Tibial nerve (tissue), 4 donors: Measurements from ENCODE around the gene TEX26. TPM values are rescaled to one million over a fixed set of nuclear protein-coding genes. Genes with fewer than 3 reads are reported as not detected.

Experiments
- DNase-seq, 2 donors: peaks; one replicate each; pipeline ENCODE4 v3.0.0-alpha.2; 2019; ENCODE audit warnings: low spot score in 2 of 2
- H3K27ac ChIP-seq, 4 donors: fragments of 200-600 bp; sonication (generic) in 3 of 4; one replicate each; pipeline ENCODE4 v1.5.1; 2017 to 2019; ENCODE audit warnings: mild to moderate bottlenecking in 1 of 4
- H3K27me3 ChIP-seq, 2 donors: fragments of 200-600 bp; sonication (generic) in 1 of 2; one replicate each; pipeline versions ENCODE4 v1.5.1 to v1.6.0; 2017 to 2019
- H3K36me3 ChIP-seq, 3 donors: fragments of 200-600 bp; sonication (generic); one replicate each; pipeline ENCODE4 v1.5.1; 2018 to 2019
- H3K4me1 ChIP-seq, 4 donors: fragments of 200-600 bp; sonication (generic) in 3 of 4; one replicate each; pipeline ENCODE4 v1.5.1; 2017 to 2019
- H3K4me3 ChIP-seq, 4 donors: fragments of 200-600 bp; sonication (generic) in 3 of 4; one replicate each; pipeline ENCODE4 v1.5.1; 2017 to 2019; ENCODE audit warnings: mild to moderate bottlenecking in 1 of 4, moderate library complexity in 1 of 4
- H3K9me3 ChIP-seq, 4 donors: fragments of 200-600 bp; sonication (generic) in 3 of 4; one replicate each; pipeline ENCODE4 v1.5.1; 2017 to 2019
- CTCF ChIP-seq, 5 experiments: fragments of 200-600 bp in 3 of 5; fragments of 450-650 bp in 2 of 5; sonication (generic) in 3 of 5; IDR thresholded peaks; one replicate each; pipeline ENCODE4 v1.5.1; 2016 to 2019; ENCODE audit warnings: antibody characterized with exemption in 5 of 5, mild to moderate bottlenecking in 3 of 5, moderate library complexity in 2 of 5
- EP300 ChIP-seq, 2 donors: sonication (generic); formaldehyde crosslinking; IDR thresholded peaks; one replicate each; pipeline ENCODE4 v1.6.1; 2017; ENCODE audit warnings: antibody characterized with exemption in 2 of 2, mild to moderate bottlenecking in 1 of 2
- POLR2A ChIP-seq, 2 donors: fragments of 450-650 bp; IDR thresholded peaks; one replicate each; pipeline ENCODE4 v1.6.1; 2017; ENCODE audit warnings: antibody characterized with exemption in 2 of 2, mild to moderate bottlenecking in 2 of 2, moderate library complexity in 2 of 2
- whole genome bisulfite sequencing, 2 donors: methylation state at CpG; one replicate each; pipeline ENCODE4 v1.1.5; 2018; 5-methylcytosine and 5-hydroxymethylcytosine counted together
- total RNA-seq, 4 donors: library from RNA; depleted of rRNA; stranded (reverse); fragments of >200 nt; gene quantifications; one replicate each; pipeline ENCODE4 v1.1.0, GENCODE V29; 2016

Gene TEX26
- total RNA-seq, 4 donors from 2014 or later = not detected

- H3K4me3 ChIP-seq = no peak overlapping the region
- 81 to 82% methylated on average over 5 of the region's 5 CpGs for WGBS, 2 donors
- no peaks in the 10 kb centered on the region for H3K36me3 ChIP-seq
- H3K4me1 ChIP-seq = peaks cover 0 to 43% (median 7%) of the 10 kb centered on the region in 4 donors
- peaks cover 0 to 10% of the 10 kb centered on the region in 2 donors for H3K27me3 ChIP-seq
- no peak for DNase-seq
- no peaks in the 10 kb centered on the region for H3K9me3 ChIP-seq
- peak overlapping the region in 2 of 4 donors; percentile 80 to 81 for H3K27ac ChIP-seq
- TF ChIP-seq POLR2A (IDR thresholded peaks at IDR 0.05) = no peak
- TF ChIP-seq CTCF (IDR thresholded peaks at IDR 0.05) = no peak
- no peak for TF ChIP-seq EP300 (IDR thresholded peaks at IDR 0.05)
Observed at GRCh38 chr13:30900952-30901749, 31.3 kb upstream of the TEX26 start.

GRCh38 chr13:30904043-30904442 is 28.4 kb upstream of the TEX26 start:
- Histone ChIP-seq H3K36me3 (no peaks in the 10 kb centered on the region), H3K4me1 (peaks cover 0 to 46% (median 9%) of the 10 kb centered on the region in 4 donors), H3K27me3 (peaks cover 0 to 10% of the 10 kb centered on the region in 2 donors), H3K9me3 (no peaks in the 10 kb centered on the region), H3K4me3 (no peak overlapping the region), H3K27ac (no peak overlapping the region)
- WGBS, 2 donors = 93 to 96% methylated on average over 1 of the region's 1 CpG
- no peak for DNase-seq
- no peak for TF ChIP-seq POLR2A (IDR thresholded peaks at IDR 0.05)
- no peak for TF ChIP-seq EP300 (IDR thresholded peaks at IDR 0.05)
- TF ChIP-seq CTCF (IDR thresholded peaks at IDR 0.05) = no peak

DNA sequence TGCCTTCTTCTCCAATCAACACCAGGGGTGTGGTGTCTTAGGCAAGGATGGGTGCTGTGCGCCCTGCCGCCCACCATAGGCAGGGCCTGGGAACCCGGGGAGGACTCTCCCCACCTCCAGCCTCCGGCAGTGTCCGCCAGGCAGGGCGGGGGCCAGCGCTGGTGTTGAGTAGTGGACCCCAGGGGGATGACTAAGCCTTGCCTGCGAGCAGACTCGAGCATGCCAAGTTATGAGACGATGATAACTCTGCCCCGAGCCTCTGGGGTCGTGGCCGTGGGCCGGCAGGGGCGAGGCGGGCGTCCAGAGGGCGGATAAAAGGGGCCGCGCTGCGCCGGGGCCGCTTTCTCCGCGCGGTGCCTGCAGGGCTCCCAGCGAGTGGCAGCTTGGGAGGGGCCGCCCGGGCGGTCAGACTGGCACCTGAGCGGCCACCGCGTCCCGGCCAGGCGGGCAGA is 26.5 kb upstream of the TEX26 start, which contains the start of gene MEDAG:
MEDAG (plus strand) TSS at position 340 of the 452 bp plus-strand sequence. CDS start 245 bp downstream, outside the sequence.
- peak; percentile 18 to 39 for TF ChIP-seq POLR2A (IDR thresholded peaks at IDR 0.05)
- no peak for TF ChIP-seq CTCF (IDR thresholded peaks at IDR 0.05)
- peak in 1 of 2 donors; percentile 92 for TF ChIP-seq EP300 (IDR thresholded peaks at IDR 0.05)
- H3K9me3 ChIP-seq = no peaks in the 10 kb centered on the region
- peak; percentile 82 to 89 for DNase-seq
- H3K4me3 ChIP-seq = peak within 1 kb of the TSS; percentile 33 to 68 (median 48)
- no peaks in the 10 kb centered on the region for H3K36me3 ChIP-seq
- peaks cover 0 to 10% of the 10 kb centered on the region in 2 donors for H3K27me3 ChIP-seq
- 5% methylated on average over 7 to 34 of the region's 35 CpGs for WGBS, 2 donors
- H3K4me1 ChIP-seq = peaks cover 0 to 55% (median 9%) of the 10 kb centered on the region in 4 donors
- H3K27ac ChIP-seq = peak within 1 kb of the TSS; percentile 67 to 94 (median 84)

DNA sequence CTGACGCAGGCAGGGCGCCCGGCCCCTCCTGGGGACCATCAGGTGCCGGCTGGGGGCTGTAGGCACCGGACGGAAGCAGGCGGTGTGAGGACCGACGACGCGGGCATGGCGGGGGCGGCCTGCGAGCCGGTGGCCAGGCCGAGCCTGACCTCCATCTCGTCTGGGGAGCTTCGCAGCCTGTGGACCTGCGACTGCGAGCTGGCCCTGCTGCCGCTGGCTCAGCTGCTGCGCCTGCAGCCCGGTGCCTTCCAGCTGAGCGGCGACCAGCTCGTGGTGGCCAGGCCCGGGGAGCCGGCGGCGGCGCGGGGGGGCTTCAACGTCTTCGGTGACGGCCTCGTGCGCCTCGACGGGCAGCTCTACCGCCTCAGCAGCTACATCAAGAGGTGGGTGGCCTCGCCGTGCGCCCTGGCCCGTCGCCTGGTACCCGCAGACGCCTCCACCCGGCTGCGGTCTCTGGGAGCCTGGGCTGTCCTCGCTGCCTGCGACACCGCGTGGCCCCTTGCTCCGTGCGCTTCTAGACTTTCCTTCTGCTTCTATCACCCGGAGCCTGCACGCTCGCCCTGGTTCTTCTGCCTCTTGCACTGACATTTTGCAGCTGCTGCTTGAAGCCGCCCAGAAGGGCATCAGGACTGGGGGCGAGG is 25.9 kb upstream of the TEX26 start:
- TF ChIP-seq EP300 (IDR thresholded peaks at IDR 0.05) (no peak), POLR2A (IDR thresholded peaks at IDR 0.05) (no peak), CTCF (IDR thresholded peaks at IDR 0.05) (no peak)
- peaks cover 0 to 60% (median 9%) of the 10 kb centered on the region in 4 donors for H3K4me1 ChIP-seq
- H3K4me3 ChIP-seq = peak overlapping the region; percentile 33 to 68 (median 48)
- no peak for DNase-seq
- no peaks in the 10 kb centered on the region for H3K36me3 ChIP-seq
- H3K9me3 ChIP-seq = no peaks in the 10 kb centered on the region
- peaks cover 0 to 10% of the 10 kb centered on the region in 2 donors for H3K27me3 ChIP-seq
- H3K27ac ChIP-seq = peak overlapping the region; percentile 67 to 94 (median 84)
- WGBS, 2 donors = 11 to 17% methylated on average over 22 to 48 of the region's 60 CpGs
